ENCODE measurements around the gene SERAC1.

The SERAC1 gene

GRCh38 chr6:158131926-158132325, 36.1 kb downstream of the SERAC1 start:
- in situ Hi-C loops (cut with HindIII; ENCODE audit: low sequenced_read_pairs) = loop anchor here (5.0 kb wide), 1 partner anchor 40 kb away; no protein-coding TSS in a partner anchor

- in situ Hi-C loops (cut with HindIII; ENCODE audit: low sequenced_read_pairs) = no loop called here
These were observed 42.8 kb downstream of the SERAC1 start for GRCh38 chr6:158125271-158125670.

GRCh38 chr6:158124288-158124687, 43.8 kb downstream of the SERAC1 start:
- in situ Hi-C loops (cut with HindIII; ENCODE audit: low sequenced_read_pairs) = no loop called here

GRCh38 chr6:158122048-158122447, 46.0 kb downstream of the SERAC1 start:
- in situ Hi-C loops (cut with HindIII; ENCODE audit: low sequenced_read_pairs) = no loop called here

- in situ Hi-C loops (cut with HindIII; ENCODE audit: low sequenced_read_pairs) = no loop called here
These were observed 46.7 kb downstream of the SERAC1 start for GRCh38 chr6:158121335-158121734.

GRCh38 chr6:158118886-158119285, 49.2 kb downstream of the SERAC1 start:
- in situ Hi-C loops (cut with HindIII; ENCODE audit: low sequenced_read_pairs) = no loop called here

GRCh38 chr6:158115508-158115907, 52.6 kb downstream of the SERAC1 start:
- in situ Hi-C loops (cut with HindIII; ENCODE audit: low sequenced_read_pairs) = no loop called here

- in situ Hi-C loops (cut with HindIII; ENCODE audit: low sequenced_read_pairs) = no loop called here
These were observed 53.0 kb downstream of the SERAC1 start for GRCh38 chr6:158115102-158115501.

GRCh38 chr6:158113802-158114201, 54.3 kb downstream of the SERAC1 start:
- in situ Hi-C loops (cut with HindIII; ENCODE audit: low sequenced_read_pairs) = loop anchor here (5.0 kb wide), 1 partner anchor 33 kb away; no protein-coding TSS in a partner anchor

GRCh38 chr6:158111987-158112386, 56.1 kb downstream of the SERAC1 start:
- in situ Hi-C loops (cut with HindIII; ENCODE audit: low sequenced_read_pairs) = loop anchor here (5.0 kb wide), 1 partner anchor 35 kb away; no protein-coding TSS in a partner anchor

- in situ Hi-C loops (cut with HindIII; ENCODE audit: low sequenced_read_pairs) = loop anchor here (5.0 kb wide), 1 partner anchor 36 kb away; no protein-coding TSS in a partner anchor
These were observed 57.1 kb downstream of the SERAC1 start for GRCh38 chr6:158110986-158111385.

GRCh38 chr6:158109748-158110147, 58.3 kb downstream of the SERAC1 start:
- in situ Hi-C loops (cut with HindIII; ENCODE audit: low sequenced_read_pairs) = loop anchor here (5.0 kb wide), 1 partner anchor 38 kb away; no protein-coding TSS in a partner anchor

- in situ Hi-C loops (cut with HindIII; ENCODE audit: low sequenced_read_pairs) = no loop called here
These were observed 63.4 kb downstream of the SERAC1 start for GRCh38 chr6:158104696-158105095.

GRCh38 chr6:158103228-158103627, 64.8 kb downstream of the SERAC1 start:
- in situ Hi-C loops (cut with HindIII; ENCODE audit: low sequenced_read_pairs) = no loop called here

- in situ Hi-C loops (cut with HindIII; ENCODE audit: low sequenced_read_pairs) = no loop called here
These were observed 72.4 kb downstream of the SERAC1 start for GRCh38 chr6:158095671-158096070.

GRCh38 chr6:158095031-158095430, 73.0 kb downstream of the SERAC1 start:
- in situ Hi-C loops (cut with HindIII; ENCODE audit: low sequenced_read_pairs) = no loop called here

GRCh38 chr6:158092806-158093205, 75.3 kb downstream of the SERAC1 start:
- in situ Hi-C loops (cut with HindIII; ENCODE audit: low sequenced_read_pairs) = loop anchor here (5.0 kb wide), 1 partner anchor 39 kb away; no protein-coding TSS in a partner anchor

GRCh38 chr6:158087224-158087867, 80.7 kb downstream of the SERAC1 start:
- in situ Hi-C loops (cut with HindIII; ENCODE audit: low sequenced_read_pairs) = no loop called here

- in situ Hi-C loops (cut with HindIII; ENCODE audit: low sequenced_read_pairs) = no loop called here
These were observed 81.4 kb downstream of the SERAC1 start for GRCh38 chr6:158086504-158087223.

GRCh38 chr6:158086054-158086503, 82.0 kb downstream of the SERAC1 start:
- in situ Hi-C loops (cut with HindIII; ENCODE audit: low sequenced_read_pairs) = no loop called here

GRCh38 chr6:158085261-158086053, 82.6 kb downstream of the SERAC1 start:
- in situ Hi-C loops (cut with HindIII; ENCODE audit: low sequenced_read_pairs) = no loop called here

Data from endothelial cell of hepatic sinusoid (primary cell).